ENCODE data around the gene ITK.

ITK gene

DNA sequence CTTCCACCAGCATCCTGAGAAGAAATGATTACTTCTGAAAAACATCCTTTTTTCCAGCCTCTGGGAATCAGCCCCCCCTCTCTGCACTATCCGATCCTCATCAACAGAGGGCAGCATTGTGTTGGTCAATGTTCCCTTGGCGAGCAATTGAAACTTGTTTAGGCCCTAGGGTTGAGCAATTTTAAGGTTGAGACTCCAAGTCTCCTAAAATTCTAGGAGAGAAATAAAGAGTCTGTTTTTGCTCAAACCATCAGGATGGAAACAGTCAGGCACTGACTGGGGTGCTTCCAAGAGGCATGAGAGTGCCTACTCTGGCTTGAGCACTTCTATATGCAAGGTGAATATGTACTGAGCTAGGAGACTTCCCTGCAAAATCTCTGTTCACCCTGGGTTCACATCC lies 72.9 kb downstream of the ITK start:
- DNase-seq (ENCODE audit: insufficient read length, low spot score): no peak
- no peak for FAIRE-seq
- TF ChIP-seq POU2F2 (IDR thresholded peaks at IDR 0.05; ENCODE audit: low read depth, low read length) (no peak), PAX5 (IDR thresholded peaks at IDR 0.05; ENCODE audit: insufficient read depth, low read length, severe bottlenecking) (no peak), SPI1 (IDR thresholded peaks at IDR 0.05; ENCODE audit: low read depth, low read length) (no peak), POLR2A (IDR thresholded peaks at IDR 0.05; ENCODE audit: low read depth, low read length) (no peak), POLR2AphosphoS5 (IDR thresholded peaks at IDR 0.05; ENCODE audit: low read depth, low read length) (no peak), TAF1 (IDR thresholded peaks at IDR 0.05; ENCODE audit: low read depth, low read length) (no peak)

DNA sequence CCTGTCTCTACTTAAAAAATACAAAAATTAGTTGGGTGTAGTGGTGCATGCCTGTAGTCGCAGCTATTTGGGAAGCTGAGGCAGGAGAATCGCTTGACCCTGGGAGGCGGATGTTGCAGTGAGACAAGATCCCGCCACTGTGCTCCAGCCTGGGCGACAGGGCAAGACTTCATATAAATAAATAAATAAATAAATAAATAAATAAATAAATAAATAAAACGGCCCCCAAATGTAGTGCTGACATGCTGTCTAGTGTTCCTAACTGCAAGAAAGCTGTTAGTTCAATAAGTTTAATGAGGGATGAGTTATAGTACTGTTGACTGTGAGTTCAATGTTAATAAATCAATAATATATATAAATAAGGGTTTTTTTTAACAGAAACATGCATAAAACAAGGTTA lies 77.8 kb downstream of the ITK start:
- FAIRE-seq (no peak), DNase-seq (ENCODE audit: insufficient read length, low spot score) (no peak)
- TF ChIP-seq PAX5 (IDR thresholded peaks at IDR 0.05; ENCODE audit: insufficient read depth, low read length, severe bottlenecking) (no peak), TAF1 (IDR thresholded peaks at IDR 0.05; ENCODE audit: low read depth, low read length) (no peak), POU2F2 (IDR thresholded peaks at IDR 0.05; ENCODE audit: low read depth, low read length) (no peak), POLR2A (IDR thresholded peaks at IDR 0.05; ENCODE audit: low read depth, low read length) (no peak), POLR2AphosphoS5 (IDR thresholded peaks at IDR 0.05; ENCODE audit: low read depth, low read length) (no peak)

GRCh38 chr5:157259699-157260098 lies 79.1 kb downstream of the ITK start:
- FAIRE-seq (no peak), DNase-seq (ENCODE audit: insufficient read length, low spot score) (no peak)
- TF ChIP-seq TAF1 (IDR thresholded peaks at IDR 0.05; ENCODE audit: low read depth, low read length) (no peak), POLR2A (IDR thresholded peaks at IDR 0.05; ENCODE audit: low read depth, low read length) (no peak), POLR2AphosphoS5 (IDR thresholded peaks at IDR 0.05; ENCODE audit: low read depth, low read length) (no peak), PAX5 (IDR thresholded peaks at IDR 0.05; ENCODE audit: insufficient read depth, low read length, severe bottlenecking) (no peak), SPI1 (IDR thresholded peaks at IDR 0.05; ENCODE audit: low read depth, low read length) (no peak), POU2F2 (IDR thresholded peaks at IDR 0.05; ENCODE audit: low read depth, low read length) (no peak)

DNA sequence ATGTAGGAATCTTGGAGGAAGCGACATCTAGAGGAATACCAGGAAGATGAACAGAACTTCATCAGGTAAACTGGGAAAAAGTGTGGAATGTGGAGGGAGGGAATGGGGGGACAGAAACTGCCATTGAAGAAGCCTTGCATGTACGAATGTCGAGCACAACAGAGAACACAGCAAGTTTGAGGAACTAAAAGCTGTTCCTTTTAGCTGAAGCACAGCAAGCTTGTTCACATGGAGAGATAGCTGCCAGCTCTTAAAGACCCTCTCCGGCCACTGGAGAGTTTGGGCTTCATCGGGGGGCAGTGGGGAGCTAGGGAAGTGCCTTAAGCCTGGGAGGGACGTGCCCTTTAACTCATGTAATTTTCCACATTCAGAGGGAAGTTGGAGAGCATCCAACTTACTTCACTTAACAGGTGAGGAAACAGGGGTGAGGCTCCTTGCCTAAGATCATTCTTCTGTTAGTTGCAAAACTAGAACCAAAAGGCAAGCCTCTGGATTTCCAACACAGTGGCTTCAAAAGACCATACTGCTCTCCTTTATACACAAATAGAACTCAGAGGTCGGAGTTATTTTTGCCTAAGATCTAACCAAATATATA lies 83.0 kb downstream of the ITK start:
- TF ChIP-seq POLR2AphosphoS5 (IDR thresholded peaks at IDR 0.05; ENCODE audit: low read depth, low read length) (no peak), POU2F2 (IDR thresholded peaks at IDR 0.05; ENCODE audit: low read depth, low read length) (no peak), SPI1 (IDR thresholded peaks at IDR 0.05; ENCODE audit: low read depth, low read length) (no peak), TAF1 (IDR thresholded peaks at IDR 0.05; ENCODE audit: low read depth, low read length) (no peak), PAX5 (IDR thresholded peaks at IDR 0.05; ENCODE audit: insufficient read depth, low read length, severe bottlenecking) (no peak), POLR2A (IDR thresholded peaks at IDR 0.05; ENCODE audit: low read depth, low read length) (no peak)
- FAIRE-seq (peak; percentile 89), DNase-seq (ENCODE audit: insufficient read length, low spot score) (no peak)

- peak; percentile 92 for FAIRE-seq
- TF ChIP-seq TAF1 (IDR thresholded peaks at IDR 0.05; ENCODE audit: low read depth, low read length): no peak
- TF ChIP-seq PAX5 (IDR thresholded peaks at IDR 0.05; ENCODE audit: insufficient read depth, low read length, severe bottlenecking): peak; percentile 76
- TF ChIP-seq POLR2A (IDR thresholded peaks at IDR 0.05; ENCODE audit: low read depth, low read length): peak; percentile 41; the same call in 1 of the 2 replicates
- no peak for TF ChIP-seq POLR2AphosphoS5 (IDR thresholded peaks at IDR 0.05; ENCODE audit: low read depth, low read length)
- no peak for TF ChIP-seq POU2F2 (IDR thresholded peaks at IDR 0.05; ENCODE audit: low read depth, low read length)
- peak; percentile 78 for DNase-seq (ENCODE audit: insufficient read length, low spot score)
Measured at GRCh38 chr5:157265714-157266285, 85.2 kb downstream of the ITK start, which contains the start of gene CYFIP2. TSS of gene CYFIP2 (plus strand) at chr5:157266123. CDS start at chr5:157285362, 19,239 bp downstream.

DNA sequence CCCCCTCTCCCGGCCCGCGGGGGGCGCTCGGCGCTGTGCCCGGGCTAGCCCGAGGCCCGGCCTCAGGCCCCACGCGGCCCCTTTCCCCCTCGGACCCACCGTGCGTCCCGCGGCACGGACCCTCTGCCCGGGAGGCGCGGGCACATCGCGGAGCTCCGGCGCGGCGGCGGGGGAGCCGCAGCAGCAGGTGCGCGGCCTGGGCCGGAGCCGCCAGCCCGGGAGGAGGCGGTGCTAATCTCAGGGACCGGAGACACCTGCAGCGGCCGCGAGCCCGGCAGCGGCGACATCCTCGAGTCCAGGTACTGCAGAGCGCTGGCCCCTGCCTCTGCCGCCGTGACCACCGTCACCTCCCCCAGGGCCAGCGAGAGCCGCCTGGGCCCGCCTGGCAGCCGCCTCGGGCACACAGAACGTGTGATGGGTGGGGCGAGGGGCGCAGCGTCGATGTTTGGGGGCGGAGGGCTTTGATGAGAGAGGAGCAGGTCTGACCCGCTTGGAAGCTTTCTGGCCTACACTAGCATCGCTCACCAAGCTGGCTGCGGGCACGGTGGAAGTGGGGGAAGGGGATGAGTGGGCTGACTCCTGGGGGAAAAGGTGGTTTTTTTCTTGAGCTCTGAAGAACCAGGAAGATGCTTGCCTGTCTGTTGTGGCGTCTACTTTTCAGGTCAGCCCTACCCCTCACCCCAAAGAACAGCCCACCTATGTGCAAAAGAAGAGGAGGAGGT lies 85.8 kb downstream of the ITK start:
- TF ChIP-seq TAF1 (IDR thresholded peaks at IDR 0.05; ENCODE audit: low read depth, low read length): no peak
- TF ChIP-seq POU2F2 (IDR thresholded peaks at IDR 0.05; ENCODE audit: low read depth, low read length): no peak
- TF ChIP-seq POLR2A (IDR thresholded peaks at IDR 0.05; ENCODE audit: low read depth, low read length): 0 out of 2 replicates have a peak, but pooled peaks have one; percentile 7
- FAIRE-seq (peak; percentile 82), DNase-seq (ENCODE audit: insufficient read length, low spot score) (peak; percentile 29)

GRCh38 chr5:157267025-157267424 lies 86.4 kb downstream of the ITK start:
- DNase-seq (ENCODE audit: insufficient read length, low spot score): no peak
- TF ChIP-seq SPI1 (IDR thresholded peaks at IDR 0.05; ENCODE audit: low read depth, low read length): no peak
- FAIRE-seq: no peak

DNA sequence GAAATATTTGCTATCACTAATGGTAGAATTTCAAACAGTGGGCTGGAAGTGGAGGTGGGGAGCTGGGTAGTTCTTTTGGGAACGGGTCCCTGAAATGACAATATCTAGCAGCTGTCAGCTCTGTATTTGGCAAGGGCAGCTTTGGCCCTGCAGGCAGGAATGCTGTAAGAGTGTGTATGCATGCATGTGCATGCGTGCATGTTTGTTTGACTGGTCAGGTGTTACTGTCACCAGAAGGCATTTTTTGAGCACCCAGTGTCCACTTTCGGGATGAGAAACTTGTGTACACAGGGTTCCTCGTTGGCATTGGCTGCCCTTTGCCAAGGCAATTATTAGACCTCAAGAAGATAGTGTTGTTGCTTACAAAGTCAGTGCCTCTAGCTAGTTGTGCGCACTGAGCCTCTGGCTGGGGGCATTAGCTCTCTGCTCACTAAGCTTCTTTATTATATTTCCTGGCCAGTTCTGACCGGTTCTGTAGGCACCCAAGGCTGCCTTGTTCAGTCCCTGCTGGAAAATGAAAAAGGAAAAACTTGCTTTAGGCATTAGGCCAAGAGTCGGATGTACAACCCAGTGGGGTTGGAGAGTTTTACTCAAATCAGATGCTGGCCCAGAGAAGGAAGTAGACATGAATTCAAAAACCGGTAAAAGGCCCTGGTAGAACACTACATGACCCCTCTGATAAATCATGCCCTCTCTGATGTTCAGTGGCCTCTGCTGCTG lies 87.3 kb downstream of the ITK start:
- peak; percentile 76 for FAIRE-seq
- DNase-seq (ENCODE audit: insufficient read length, low spot score): no peak

GRCh38 chr5:157269165-157269671 lies 88.6 kb downstream of the ITK start:
- DNase-seq (ENCODE audit: insufficient read length, low spot score) (no peak), FAIRE-seq (peak; percentile 92)
- TF ChIP-seq POLR2AphosphoS5 (IDR thresholded peaks at IDR 0.05; ENCODE audit: low read depth, low read length): no peak
- TF ChIP-seq POLR2A (IDR thresholded peaks at IDR 0.05; ENCODE audit: low read depth, low read length): peak; percentile 33; the same call in 1 of the 2 replicates

More for the DNA sequence above, 87.3 kb downstream of the ITK start:
- no peak for TF ChIP-seq SPI1 (IDR thresholded peaks at IDR 0.05; ENCODE audit: low read depth, low read length)
- TF ChIP-seq POLR2AphosphoS5 (IDR thresholded peaks at IDR 0.05; ENCODE audit: low read depth, low read length): no peak
- no peak for TF ChIP-seq POLR2A (IDR thresholded peaks at IDR 0.05; ENCODE audit: low read depth, low read length)
- TF ChIP-seq PAX5 (IDR thresholded peaks at IDR 0.05; ENCODE audit: insufficient read depth, low read length, severe bottlenecking): no peak
- no peak for TF ChIP-seq TAF1 (IDR thresholded peaks at IDR 0.05; ENCODE audit: low read depth, low read length)
- TF ChIP-seq POU2F2 (IDR thresholded peaks at IDR 0.05; ENCODE audit: low read depth, low read length): no peak
